ENCODE measurements around the gene HK3.

DNA sequence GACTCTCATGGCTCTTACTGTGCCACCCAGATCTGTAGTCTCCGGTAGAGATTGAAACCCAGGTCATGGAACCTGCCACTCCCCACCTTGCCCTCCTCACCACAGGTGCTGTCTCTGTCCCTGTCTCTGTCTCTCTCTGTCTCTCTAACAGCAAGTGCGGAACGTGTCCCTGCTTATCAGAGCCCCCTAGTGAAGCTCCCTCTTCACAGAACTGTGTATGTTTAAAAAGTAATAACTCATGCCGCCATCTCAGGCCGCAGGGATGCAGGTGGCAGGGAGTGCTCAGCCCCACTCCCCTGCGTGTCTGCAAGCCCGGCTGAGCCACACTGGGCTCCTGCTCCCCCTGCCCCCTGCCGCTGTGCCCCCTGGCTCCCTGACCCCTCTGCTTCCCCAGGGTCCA is 45.0 kb downstream of the HK3 start:
- TF ChIP-seq POLR2A (IDR thresholded peaks at IDR 0.05), result no peak
- TF ChIP-seq, protein P1, sequence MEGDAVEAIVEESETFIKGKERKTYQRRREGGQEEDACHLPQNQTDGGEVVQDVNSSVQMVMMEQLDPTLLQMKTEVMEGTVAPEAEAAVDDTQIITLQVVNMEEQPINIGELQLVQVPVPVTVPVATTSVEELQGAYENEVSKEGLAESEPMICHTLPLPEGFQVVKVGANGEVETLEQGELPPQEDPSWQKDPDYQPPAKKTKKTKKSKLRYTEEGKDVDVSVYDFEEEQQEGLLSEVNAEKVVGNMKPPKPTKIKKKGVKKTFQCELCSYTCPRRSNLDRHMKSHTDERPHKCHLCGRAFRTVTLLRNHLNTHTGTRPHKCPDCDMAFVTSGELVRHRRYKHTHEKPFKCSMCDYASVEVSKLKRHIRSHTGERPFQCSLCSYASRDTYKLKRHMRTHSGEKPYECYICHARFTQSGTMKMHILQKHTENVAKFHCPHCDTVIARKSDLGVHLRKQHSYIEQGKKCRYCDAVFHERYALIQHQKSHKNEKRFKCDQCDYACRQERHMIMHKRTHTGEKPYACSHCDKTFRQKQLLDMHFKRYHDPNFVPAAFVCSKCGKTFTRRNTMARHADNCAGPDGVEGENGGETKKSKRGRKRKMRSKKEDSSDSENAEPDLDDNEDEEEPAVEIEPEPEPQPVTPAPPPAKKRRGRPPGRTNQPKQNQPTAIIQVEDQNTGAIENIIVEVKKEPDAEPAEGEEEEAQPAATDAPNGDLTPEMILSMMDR (IDR thresholded peaks at IDR 0.05), result no peak
